Activated gamma-delta T cell treated with Interleukin-2 at 50 U/mL for 16 hours (primary cell): ENCODE results near the gene PDZRN4.
"Not testable (repeated sequence)": the region's sequence is repeated elsewhere in the genome, so short reads cannot be mapped to it uniquely, and the experiment has no call there.

Experiments
- DNase-seq: peaks from one replicate; pipeline ENCODE4 v3.0.0-alpha.2; 2020

PDZRN4 gene

DNA sequence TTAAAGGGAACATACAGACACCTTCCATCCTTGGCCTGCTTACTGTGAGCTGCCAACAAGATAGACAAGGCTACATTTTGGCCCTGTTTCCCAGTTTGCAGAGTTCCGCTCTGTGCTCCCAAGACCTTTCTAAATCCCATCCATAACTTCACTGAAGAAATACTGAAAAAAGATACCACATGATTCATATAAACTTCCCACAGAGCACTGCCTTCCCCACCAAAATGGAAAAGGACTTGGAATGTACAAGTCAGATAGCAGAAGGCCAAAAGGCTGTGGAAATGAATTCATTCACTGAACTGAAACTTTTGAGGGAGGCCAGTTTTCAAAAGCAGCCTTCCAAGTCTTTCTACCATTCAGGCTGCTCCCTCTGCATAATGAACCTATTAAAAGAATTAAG lies 29.6 kb downstream of the PDZRN4 start:
- no peak for DNase-seq

DNA sequence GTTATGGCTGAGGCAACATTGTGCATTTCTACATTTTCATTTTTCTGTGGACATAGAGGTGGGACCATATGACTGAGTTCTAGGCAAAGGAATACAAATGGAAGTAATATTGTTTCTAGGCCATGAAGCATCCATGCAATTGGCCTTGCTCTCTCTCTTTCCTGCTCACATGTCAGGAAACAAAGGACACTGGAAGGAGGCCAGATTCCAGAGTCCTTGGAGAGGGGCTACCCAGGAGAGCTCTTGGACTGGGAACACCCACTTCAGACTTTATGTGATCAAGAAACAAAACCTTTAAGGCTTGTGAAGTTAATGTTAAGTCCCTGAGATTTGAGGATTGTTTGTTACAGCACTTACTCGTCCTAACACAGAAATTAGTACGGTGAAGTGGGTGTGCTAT lies 32.8 kb downstream of the PDZRN4 start:
- DNase-seq: no peak

DNA sequence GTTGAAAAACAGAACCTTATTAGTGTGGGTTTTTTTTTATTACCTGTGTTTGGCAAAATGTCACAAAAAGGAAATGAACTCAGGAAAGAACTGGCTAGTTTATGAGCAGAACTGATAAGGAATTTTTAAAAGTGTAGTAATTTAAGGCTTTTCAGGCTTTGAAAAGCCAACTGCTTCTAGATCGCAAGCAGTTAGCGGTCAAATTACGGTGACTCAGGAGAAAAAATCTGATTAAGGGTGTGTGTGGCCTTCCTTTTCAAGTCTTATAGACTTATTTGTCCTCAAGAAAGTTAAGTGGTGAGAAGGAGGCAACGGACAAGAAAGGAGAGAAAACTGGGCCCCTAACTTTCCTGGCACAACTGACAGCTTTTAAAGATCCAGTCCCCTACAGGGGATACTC lies 33.4 kb downstream of the PDZRN4 start:
- no peak for DNase-seq

DNA sequence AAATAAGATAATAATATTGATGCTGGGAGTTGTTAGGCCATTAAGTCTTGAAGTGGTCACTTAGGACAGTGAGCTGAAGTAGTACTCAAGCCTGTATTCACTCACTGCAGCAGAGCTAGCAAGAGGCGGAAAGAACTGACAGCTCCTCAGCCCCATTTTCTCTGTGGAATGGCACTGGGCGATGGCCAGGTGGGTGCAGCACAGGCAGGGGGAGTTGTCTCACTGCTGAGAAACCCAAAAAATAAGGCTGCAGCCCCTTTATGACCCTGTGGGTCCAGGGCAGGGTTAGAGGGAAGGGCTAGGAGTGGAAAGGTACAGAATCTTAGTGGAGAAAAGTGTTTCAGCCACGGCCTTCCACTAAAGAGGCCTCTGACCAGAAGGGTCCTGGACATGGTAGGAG lies 35.5 kb downstream of the PDZRN4 start:
- DNase-seq: no peak

DNA sequence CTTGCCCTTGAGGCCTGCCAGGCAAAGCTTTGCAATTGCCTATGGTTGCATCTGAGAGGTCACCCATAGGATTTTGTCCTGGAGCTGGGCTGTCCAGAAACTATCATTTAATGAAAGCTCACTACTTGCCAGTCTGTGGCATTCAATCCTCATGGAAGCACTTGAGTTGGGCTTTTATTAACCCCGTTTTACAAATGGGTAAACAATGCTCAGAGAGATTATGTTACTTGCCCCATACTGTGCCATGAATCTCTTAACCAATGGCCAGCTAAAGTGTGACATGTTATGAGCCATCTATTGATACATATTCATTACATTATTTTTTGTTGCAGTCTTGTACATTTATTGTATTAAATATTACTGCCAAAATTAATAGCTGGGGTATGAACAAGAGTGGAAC lies 35.9 kb downstream of the PDZRN4 start:
- DNase-seq: no peak

DNA sequence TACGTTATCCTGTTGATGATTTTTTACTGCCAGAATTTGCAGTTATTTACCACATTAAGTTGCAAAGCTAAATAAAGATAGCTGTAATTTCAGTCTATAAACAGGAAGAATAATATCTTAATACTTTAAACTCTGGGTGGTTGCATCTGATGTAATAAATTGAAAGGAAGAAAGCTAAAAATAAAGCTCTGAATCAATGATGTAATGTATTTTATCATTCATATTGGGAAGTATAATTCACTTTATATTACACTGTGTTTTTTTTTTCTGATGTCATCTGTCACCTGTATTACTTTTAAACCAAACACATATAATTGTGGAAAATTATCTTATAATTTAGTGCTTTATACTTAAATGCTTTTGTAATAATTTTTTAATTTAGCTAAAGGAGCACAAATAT lies 37.1 kb downstream of the PDZRN4 start:
- DNase-seq: no peak

DNA sequence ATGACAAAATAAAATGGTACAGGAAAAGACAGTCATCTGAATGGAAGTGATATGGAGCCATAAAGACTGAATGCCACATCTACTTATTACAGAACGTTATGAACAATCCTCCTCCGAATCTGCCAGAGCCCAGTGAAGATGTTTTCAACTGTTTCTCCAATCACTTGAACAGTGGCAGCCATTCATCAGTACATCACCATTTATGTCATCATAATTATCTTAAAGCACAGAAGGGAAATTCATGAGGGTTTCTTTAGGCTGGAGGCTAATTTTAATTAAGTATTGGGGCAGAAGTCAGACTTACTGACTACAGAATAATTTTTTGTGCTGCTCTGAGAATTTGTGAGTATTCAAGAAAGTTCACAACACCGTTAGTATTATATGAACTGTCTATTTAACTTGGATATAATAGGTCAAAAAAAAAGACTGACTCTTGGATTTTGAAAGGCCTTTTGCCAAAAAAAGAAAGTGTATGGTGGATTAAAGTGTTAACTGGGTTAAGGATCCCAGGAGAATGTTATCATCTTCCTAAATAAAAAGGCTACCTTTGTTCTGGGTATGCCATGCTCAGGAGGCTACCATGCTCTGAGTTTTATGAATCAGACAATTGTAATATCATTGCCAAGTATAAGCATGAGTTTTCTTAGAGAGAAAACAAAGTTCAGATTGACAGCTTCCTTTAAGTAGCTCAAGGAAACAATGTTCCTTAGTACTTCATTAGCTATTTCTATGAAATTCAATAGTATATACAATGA lies 40.1 kb downstream of the PDZRN4 start:
- DNase-seq: no peak

DNA sequence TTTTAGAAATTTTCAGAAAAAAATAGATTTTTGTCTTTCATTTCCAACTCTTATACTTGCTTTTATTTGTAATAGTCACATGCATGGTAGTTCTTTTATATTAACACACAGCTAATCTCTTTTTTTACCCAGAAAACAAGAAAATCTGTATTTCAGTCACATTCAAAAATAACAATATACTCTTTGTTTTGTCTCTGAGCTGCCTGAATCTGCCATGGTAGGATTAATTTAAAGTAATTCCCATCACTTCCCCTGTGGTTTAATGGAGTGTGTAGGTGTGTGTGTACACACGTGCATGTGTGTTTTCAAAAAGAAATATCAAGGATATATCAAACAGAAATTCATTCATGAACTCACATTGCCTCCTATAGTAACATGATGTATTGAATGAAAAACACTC lies 42.6 kb downstream of the PDZRN4 start:
- DNase-seq: no peak

DNA sequence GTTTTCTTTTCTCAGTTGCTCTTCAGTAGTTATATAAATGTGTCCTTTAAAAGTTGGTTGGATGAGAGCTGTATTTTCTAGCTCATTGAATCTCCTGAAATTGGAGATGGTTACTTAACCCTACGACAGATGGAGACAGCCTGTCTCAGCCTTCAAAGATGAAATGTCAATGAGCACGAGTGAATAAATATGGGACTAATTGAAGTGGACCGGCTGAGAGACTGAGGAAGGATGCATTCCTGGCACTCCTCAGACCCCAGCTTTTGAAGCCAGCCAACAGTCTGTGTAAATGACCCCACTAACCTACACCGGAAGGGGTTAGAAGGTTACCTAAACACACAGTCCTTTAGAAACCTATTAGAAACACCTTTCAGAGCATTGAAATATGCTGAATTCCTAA lies 46.6 kb downstream of the PDZRN4 start:
- DNase-seq: no peak

DNA sequence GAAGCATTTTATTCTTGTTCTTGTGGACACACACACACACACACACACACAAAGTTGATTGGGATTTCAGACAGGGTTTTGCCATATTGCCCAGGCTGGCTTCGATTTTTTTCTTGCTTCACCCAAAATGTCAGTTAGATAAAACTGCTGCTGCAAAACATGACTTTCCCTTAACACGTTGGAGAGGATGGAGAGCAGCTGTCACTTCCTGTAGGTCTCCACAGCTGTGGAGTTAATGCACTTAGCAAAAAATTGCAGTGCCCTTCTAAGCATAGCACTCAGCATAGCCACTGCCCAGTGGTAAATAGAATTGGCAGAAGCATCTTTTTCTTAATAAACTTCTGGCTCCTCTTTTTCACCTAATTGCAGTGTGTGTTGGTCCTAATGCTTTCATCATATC lies 54.5 kb downstream of the PDZRN4 start:
- no peak for DNase-seq

DNA sequence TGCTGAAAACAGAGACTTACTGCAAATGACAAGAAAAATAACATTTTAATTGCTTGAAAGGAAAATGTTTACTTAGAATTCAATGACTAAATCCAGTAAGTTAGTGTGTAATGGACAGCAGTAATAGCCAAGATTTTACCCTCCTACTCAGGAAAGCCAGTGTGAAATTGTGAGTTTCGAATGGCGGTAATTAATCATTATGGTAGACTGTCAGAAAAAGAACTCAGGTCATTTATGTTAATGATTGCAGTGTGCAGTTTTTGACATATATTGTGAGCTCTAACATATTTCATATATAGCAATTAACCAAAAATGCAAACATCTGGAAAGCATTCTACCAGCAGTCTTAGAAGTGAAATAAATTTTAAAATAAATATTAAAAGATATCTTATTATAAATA lies 60.3 kb downstream of the PDZRN4 start:
- no peak for DNase-seq

DNA sequence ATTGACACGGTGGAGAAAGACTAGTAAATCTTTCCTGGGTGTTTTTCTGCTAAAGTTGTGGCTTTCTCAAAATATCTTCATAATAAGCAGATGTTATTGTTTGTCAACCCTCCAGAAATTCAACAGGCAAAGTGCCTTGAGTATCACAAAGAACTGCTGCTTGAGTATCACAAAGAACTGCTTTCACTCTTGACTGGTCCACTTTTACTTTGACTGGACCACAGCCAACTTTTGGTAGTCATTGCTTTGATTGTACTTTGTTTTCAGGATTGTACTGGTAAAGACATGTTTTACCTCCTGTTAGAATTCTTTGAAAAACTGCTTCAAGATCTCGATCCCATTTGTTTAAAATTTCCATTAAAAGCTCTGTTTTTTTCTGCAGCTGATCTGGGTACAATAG lies 62.6 kb downstream of the PDZRN4 start:
- no peak for DNase-seq

DNA sequence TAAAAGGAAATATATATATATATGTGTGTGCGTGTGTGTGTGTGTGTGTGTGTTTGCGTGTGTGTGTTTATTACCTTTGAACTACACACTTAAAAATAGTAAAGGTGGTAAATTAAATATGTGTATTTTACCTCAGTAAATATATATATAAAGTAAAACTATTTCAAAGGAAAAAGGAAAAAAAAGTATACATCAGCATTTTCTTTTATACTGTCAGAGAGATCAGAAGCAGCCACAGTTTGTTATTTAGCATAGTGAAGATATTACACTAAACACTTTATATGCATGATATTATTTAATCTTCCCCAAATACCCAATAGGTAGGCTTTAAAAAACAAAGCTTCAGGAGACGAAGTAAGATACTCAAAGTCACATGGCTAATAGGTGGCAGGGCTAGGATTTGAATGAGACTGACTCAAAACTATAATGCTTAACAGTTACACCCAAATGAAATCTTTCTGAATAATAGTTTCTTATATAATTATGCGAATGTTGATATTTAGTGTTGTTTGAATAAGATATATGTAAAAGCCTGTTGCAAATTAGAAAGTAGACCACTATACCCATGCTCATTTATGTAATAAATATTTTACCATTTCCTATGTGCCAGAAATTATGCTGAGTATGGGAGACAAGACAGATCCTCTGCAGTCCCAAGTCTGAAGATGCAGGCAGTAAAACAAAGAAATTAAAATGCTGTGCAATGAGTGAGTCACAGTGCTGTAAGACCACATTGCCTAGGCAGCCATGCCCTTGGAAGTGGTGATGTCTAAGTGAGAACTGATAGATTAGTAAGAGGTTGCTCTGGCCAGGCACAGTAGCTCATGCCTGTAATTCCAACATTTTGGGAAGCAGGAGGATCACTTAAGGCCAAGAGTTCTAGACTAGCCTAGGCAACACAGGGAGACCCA lies 66.1 kb downstream of the PDZRN4 start:
- DNase-seq: no peak

DNA sequence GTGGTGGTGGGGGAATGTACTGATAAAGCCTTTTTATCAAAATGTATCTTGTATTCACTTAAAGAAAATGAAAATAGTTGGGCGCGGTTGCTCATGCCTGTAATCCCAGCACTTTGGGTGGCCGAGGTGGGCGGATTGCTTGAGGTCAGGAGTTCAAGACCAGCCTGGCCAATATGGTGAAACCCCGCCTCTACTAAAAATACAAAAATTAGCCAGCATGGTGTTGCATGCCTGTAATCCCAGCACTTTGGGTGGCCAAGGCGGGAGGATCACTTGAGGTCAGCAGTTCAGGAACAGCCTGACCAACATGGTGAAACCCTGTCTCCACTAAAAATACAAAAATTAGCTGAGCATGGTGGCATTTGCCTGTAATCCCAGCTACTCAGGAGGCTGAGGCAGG lies 75.1 kb downstream of the PDZRN4 start:
- DNase-seq: not testable (repeated sequence)

DNA sequence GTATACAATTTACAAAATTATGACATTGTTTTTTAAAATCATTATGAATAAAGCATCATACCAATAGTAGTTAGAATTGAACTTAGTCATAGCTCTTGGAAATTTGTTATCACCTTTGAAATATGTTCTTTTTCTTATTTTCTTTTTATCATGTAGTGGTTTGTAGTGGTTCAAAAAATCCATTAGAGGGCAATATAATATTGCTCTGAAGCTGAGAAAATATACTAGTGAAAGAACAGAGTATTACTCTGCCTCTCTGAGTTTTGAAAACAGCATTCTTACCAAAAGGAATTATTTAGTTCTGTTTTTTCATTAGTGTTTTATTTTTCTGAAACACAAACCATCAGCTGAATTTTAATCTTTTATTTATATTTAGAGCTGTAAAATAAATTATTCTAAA lies 76.2 kb downstream of the PDZRN4 start:
- no peak for DNase-seq

DNA sequence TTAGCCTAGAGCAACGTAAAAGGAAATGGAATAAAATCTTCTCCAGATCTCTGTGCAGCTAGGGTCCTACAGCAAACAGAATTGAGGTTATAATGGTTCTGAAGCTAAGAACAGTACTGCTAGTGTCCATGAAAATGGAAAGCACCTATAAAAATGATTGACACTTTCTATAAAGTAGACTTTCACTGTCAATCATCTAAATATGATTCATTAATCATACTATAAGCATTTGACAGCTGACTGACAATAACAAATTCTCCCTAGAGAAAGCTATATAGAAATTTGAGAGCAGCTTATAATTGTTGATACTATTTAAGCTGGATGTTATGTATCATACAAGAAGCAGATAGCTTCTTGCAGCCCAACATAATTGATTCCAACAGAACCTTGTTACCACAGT lies 80.9 kb downstream of the PDZRN4 start:
- no peak for DNase-seq

DNA sequence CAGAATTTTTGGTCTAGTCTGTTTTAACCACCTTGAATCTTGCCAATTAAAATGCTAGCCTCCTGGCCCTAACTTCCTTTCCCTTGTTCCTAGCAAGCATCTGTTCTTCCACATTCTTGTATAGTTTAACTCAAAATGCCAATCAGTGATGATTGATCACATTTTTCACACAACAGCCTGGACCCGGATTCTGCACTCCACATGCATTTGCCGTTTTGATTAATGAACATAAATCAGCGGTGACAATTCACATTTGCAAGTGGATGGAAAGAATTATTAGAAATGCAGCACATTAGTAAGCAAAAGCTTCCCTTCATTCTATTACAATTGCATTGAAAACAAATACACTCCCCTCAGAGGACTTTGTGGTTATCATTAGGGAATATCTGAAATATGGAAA lies 83.4 kb downstream of the PDZRN4 start:
- no peak for DNase-seq

DNA sequence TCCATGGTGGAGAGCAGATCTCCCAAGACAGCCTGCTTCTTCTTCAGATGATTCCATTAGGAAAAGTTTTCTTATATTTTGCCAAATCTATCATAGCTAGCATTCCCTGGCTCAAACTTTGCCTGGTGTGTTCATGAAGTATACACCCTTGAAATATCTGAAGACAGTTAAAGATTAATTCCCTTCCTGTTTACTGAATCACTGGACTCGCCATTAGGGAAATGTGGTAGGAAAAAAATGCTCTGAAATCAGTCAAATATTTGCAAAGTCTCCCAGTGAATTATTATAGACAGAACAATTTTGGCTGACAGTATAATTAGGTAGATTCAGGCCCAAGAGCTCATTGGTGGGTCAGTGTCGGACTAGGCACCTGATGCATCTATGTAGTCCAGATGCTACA lies 86.5 kb downstream of the PDZRN4 start:
- DNase-seq: no peak

DNA sequence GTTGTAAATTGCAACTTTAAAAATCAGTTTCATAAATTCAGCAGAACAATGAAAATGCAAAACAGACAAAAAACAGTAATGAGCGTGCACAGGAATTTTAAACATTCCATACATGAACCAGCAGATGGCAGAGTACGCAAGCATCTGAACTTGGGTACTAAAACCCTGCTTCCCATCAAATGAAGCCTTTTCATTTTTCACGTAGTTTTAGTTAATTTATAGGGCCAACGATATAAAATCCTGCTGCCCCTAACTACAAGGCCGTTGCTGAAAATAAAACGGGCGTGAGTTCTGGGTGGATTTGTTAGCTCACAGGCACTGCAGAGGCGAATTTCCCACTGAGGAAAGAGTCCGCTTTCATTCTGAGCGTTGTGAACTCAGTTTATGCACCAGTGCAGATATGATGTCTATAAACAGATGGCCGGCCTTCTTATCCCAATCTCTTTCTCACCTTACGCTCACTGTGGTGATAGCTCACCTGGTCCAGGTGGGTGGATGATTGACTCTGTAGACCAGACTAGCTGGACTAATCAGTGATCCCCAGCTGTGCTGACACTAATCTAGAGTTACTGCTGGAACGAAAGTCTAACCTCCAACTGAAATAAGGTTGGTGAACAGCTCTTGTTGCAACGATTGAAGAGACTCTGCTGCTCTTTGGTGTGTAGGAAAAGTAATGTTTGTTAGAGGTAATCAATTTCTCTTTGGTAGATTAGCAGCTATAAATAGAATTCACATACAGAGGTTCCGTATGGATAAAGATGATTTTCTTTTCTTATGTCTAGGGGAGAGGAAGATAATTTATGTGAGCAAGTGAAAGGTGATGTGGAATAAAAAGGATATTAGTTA lies 89.2 kb downstream of the PDZRN4 start:
- DNase-seq: no peak

DNA sequence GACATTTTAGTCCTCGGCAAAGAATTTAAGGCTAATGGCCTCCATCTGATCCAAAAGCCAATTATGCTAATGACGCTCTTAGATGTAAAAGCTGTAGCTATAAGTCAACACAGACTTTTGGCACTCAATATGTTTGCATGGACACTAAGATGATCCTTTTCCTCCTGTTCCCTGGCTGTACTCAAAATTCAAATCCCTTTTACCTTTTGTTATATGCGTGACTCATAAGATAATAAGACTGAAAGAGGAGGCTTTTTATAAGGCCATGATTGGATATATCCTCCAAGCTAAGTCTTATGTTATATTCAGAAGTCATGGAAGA lies 89.8 kb downstream of the PDZRN4 start:
- no peak for DNase-seq

DNA sequence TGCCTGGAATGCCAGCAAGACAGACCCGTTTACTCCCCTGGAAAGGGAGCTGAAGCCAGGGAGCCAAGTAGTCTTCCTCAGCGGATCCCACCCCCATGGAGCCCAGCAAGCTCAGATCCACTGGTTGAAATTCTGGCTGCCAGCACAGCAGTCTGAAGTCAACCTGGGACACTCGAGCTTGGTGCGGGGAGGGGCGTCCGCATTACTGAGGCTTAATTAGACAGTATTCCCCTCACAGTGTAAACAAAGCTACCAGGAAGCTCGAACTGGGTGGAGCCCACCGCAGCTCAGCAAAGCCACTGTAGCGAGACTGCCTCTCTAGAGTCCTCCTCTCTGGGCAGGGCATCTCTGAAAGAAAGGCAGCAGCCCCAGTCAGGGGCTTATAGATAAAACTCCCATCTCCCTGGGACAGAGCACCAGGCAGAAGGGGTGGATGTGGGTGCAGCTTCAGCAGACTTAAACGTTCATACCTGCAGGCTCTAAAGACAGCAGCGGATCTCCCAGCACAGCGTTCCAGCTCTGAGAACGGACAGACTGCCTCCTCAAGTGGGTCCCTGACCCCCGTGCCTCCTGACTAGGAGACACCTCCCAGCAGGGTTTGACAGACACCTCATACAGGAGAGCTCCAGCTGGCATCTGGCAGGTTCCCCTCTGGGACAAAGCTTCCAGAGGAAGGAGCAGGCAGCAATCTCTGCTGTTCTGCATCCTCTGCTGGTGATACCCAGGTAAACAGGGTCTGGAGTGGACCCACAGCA lies 92.4 kb downstream of the PDZRN4 start:
- not testable (repeated sequence) for DNase-seq

DNA sequence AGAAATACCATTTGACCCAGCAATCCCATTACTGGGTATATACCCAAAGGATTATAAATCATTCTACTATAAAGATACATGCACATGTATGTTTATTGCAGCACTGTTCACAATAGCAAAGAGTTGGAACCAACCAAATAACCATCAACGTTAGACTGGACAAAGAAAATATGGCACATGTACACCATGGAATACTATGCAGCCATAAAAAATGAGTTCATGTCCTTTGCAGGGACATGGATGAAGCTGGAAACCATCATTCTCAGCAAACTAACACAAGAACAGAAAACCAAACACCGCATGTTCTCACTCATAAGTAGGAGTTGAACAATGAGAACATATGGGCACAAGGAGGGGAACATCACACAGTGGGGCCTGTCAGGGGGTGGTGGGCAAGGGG lies 97.3 kb downstream of the PDZRN4 start:
- DNase-seq: not testable (repeated sequence)

DNA sequence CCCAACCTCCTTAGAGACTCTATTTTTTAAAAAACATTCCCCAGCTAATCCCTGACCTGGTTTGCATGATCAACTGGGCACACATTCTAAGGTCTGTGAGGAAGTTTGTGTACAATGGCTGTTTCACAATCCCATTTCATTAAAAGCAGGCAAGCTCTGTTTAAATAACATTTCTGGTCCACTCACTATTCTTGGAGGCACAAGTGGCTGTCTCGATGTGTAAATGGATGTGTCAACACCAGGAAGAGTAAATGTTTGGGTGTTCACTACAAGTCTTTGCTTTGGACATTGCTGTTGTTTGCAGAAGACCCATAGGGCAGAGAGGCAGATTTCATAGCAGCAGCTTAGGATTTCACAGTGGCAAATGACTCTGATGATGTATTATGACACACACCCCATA lies 98.3 kb downstream of the PDZRN4 start:
- DNase-seq: no peak
